Bronchial epithelial cell (primary cell): ENCODE data around the gene RALGDS. TPM values are rescaled to one million over a fixed set of nuclear protein-coding genes. Genes with fewer than 3 reads are reported as not detected.

Experiments
- DNase-seq: peaks from one replicate; pipeline ENCODE4 v3.0.0-alpha.2; 2010; ENCODE audit warnings: low read depth
- FAIRE-seq: peaks from 2 replicates; lab custom pipeline; 2011; peaks lifted over from hg19 to GRCh38; lab: Jason Lieb, UNC
- H3K27me3 ChIP-seq: 2 replicates; pipeline ENCODE4 v1.5.1; 2011; ENCODE audit warnings: low read length; ENCODE audit not compliant: control insufficient read depth, insufficient read depth
- H3K36me3 ChIP-seq: 2 replicates; pipeline ENCODE4 v1.5.1; 2011; ENCODE audit warnings: low read length; ENCODE audit not compliant: control insufficient read depth, insufficient read depth
- H3K4me3 ChIP-seq: 2 replicates; pipeline ENCODE4 v1.5.1; 2011; ENCODE audit warnings: mild to moderate bottlenecking, low read depth, low read length, control low read depth
- total RNA-seq: library from RNA; depleted of rRNA; stranded (reverse); fragments of >200 nt; gene quantifications from 2 replicates; pipeline ENCODE4 v1.2.1, GENCODE V29; 2014
- TF ChIP-seq, protein P1 (sequence below): IDR thresholded peaks from 2 replicates; pipeline ENCODE4 v1.5.1; 2011; ENCODE audit warnings: mild to moderate bottlenecking, moderate library complexity, low read length, control low read depth, inconsistent platforms; ENCODE audit not compliant: insufficient read depth, severe bottlenecking

RALGDS gene
- total RNA-seq, 1 donor from 2014 or later: 18.7 TPM

- no peak for FAIRE-seq
These were observed 23.3 kb upstream of the RALGDS start for GRCh38 chr9:133144142-133144903.

GRCh38 chr9:133143639-133144141, 22.6 kb upstream of the RALGDS start:
- TF ChIP-seq, protein P1, sequence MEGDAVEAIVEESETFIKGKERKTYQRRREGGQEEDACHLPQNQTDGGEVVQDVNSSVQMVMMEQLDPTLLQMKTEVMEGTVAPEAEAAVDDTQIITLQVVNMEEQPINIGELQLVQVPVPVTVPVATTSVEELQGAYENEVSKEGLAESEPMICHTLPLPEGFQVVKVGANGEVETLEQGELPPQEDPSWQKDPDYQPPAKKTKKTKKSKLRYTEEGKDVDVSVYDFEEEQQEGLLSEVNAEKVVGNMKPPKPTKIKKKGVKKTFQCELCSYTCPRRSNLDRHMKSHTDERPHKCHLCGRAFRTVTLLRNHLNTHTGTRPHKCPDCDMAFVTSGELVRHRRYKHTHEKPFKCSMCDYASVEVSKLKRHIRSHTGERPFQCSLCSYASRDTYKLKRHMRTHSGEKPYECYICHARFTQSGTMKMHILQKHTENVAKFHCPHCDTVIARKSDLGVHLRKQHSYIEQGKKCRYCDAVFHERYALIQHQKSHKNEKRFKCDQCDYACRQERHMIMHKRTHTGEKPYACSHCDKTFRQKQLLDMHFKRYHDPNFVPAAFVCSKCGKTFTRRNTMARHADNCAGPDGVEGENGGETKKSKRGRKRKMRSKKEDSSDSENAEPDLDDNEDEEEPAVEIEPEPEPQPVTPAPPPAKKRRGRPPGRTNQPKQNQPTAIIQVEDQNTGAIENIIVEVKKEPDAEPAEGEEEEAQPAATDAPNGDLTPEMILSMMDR: no peak
- FAIRE-seq (no peak), DNase-seq (no peak)
- Histone ChIP-seq H3K4me3 (no peak overlapping the region), H3K27me3 (no peaks in the 10 kb centered on the region), H3K36me3 (peaks cover 15% of the 10 kb centered on the region)

More at GRCh38 chr9:133144142-133144903, 23.3 kb upstream of the RALGDS start:
- Histone ChIP-seq H3K36me3 (peaks cover 15% of the 10 kb centered on the region), H3K27me3 (no peaks in the 10 kb centered on the region), H3K4me3 (peak overlapping the region; percentile 27)
- TF ChIP-seq, protein P1: peak; percentile 99
- no peak for DNase-seq

GRCh38 chr9:133142684-133143622, 21.9 kb upstream of the RALGDS start:
- peaks cover 17% of the 10 kb centered on the region for H3K36me3 ChIP-seq
- FAIRE-seq (no peak), DNase-seq (no peak)
- H3K27me3 ChIP-seq: no peaks in the 10 kb centered on the region
- H3K4me3 ChIP-seq: no peak overlapping the region
- TF ChIP-seq, protein P1: no peak

DNA sequence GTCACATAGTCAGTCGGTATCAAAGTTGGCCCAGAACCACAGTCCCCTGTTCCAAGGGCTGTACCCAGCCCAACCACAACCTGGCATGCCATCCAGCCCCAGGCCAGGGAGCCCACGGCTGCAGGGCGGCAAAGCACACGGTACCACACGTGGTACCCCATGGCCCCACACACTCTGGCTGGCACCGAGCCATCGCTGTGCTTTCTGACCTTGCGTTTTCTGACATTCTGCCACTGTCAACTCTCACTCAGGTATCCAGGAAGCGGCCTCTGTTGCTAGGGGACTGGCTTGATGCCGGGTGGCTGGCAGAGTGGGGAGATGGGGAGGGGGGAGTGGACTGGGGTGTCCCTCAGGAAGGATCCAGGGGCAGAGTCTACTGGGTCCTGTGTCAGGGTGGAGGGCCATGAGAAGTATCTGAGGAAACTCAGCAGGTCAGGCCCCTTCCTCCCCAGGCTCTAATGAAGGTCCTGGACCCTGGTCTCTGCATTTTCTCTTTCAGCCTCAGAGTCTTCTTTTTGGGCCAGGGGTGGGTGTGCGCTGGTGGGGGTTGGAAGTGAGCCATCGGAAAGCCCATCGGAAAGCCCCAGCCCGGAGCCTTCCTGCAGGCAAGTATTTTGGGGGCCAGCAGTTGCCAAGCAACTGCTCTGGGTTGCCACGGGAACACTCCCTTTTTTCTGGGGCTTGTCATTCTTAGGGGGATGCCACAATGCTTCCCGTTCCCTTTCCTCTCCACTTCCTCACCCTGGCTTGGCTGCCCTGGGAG, 21.0 kb upstream of the RALGDS start:
- no peaks in the 10 kb centered on the region for H3K27me3 ChIP-seq
- FAIRE-seq (no peak), DNase-seq (no peak)

DNA sequence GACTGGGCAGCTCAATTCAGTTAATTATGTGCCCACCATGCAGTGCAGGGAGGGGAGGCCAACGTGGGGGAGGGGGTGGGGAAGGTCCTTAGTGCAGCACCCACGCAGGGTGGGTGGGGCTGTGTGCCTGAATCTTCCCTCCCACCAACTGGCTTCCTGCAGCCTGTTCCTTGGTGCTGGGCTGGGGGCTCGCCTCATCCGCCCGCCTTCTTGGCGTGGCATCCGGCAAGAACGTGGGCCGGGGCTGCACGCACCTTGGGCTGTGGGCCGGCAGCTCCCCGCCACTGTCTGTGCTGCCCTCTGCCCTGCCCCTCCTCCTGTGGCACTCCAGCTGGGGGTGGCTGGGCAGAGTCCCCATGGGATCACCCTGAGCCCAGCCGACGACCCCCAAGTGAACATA, 19.6 kb upstream of the RALGDS start:
- DNase-seq: no peak
- Histone ChIP-seq H3K36me3 (peaks cover 16% of the 10 kb centered on the region), H3K27me3 (no peaks in the 10 kb centered on the region), H3K4me3 (no peak overlapping the region)
- TF ChIP-seq, protein P1: no peak
- FAIRE-seq: no peak

More for the DNA sequence above, 21.0 kb upstream of the RALGDS start:
- Histone ChIP-seq H3K4me3 (no peak overlapping the region), H3K36me3 (peaks cover 20% of the 10 kb centered on the region)
- TF ChIP-seq, protein P1: no peak
